NB4 (cell line): ENCODE results near the gene ULK3.

Experiments used
- CTCF ChIP-seq: IDR thresholded peaks from one replicate; pipeline ENCODE4 v1.5.1; 2012; ENCODE audit warnings: low read depth, low read length
- MAX ChIP-seq: IDR thresholded peaks from 2 replicates; pipeline ENCODE4 v1.6.1; 2011; ENCODE audit warnings: low read depth, low read length
- MYC ChIP-seq: IDR thresholded peaks from 2 replicates; pipeline ENCODE4 v1.6.1; 2011; ENCODE audit warnings: low read depth, low read length
- POLR2A ChIP-seq: IDR thresholded peaks from 2 replicates; pipeline ENCODE4 v1.6.1; 2011; ENCODE audit warnings: mild to moderate bottlenecking; ENCODE audit not compliant: insufficient read length; ENCODE audit errors: extremely low read depth

GRCh38 chr15:74787251-74788041 is 55.5 kb downstream of the ULK3 start:
- TF ChIP-seq CTCF (peak; percentile 80), POLR2A (no peak), MYC (peak; percentile 59), MAX (peak; percentile 73)
